ENCODE data around the gene OVAAL.

GRCh38 chr1:180524915-180525714, 33.6 kb upstream of the OVAAL start:
- TF ChIP-seq EZH2 (IDR thresholded peaks at IDR 0.05; ENCODE audit: insufficient read depth, poor library complexity, severe bottlenecking), result no peak
- TF ChIP-seq EZH2phosphoT487 (IDR thresholded peaks at IDR 0.05; ENCODE audit: insufficient read depth, low read depth), result no peak
